Measurements from ENCODE around the gene ALDH1L2. TPM values are rescaled to one million over a fixed set of nuclear protein-coding genes. Genes with fewer than 3 reads are reported as not detected.

ALDH1L2 gene
- polyA plus RNA-seq, 1 donor from 2014 or later, result 0.35 TPM

GRCh38 chr12:105091476-105092206, 7.4 kb upstream of the ALDH1L2 start:
- no peaks in the 10 kb centered on the region for H3F3A ChIP-seq (ENCODE audit: insufficient read depth, low read length, poor library complexity, severe bottlenecking)
- H3K9me2 ChIP-seq (ENCODE audit: insufficient read depth, low read length), result no peaks in the 10 kb centered on the region
- no peaks in the 10 kb centered on the region for H4K20me1 ChIP-seq (ENCODE audit: insufficient read depth)
- peak overlapping the region; percentile 35 for H3K4me3 ChIP-seq (ENCODE audit: low read length)
- no peak overlapping the region for H3K9ac ChIP-seq (ENCODE audit: low read length)
- H3K27me3 ChIP-seq (ENCODE audit: insufficient read depth, low read depth, low read length), result peaks cover 8% of the 10 kb centered on the region
- no peaks in the 10 kb centered on the region for H3K36me3 ChIP-seq (ENCODE audit: insufficient read depth, low read length)
- H2AFZ ChIP-seq (ENCODE audit: low read depth, low read length), result no peak overlapping the region
- H3K27ac ChIP-seq (ENCODE audit: low read length), result no peak overlapping the region
- no peak for TF ChIP-seq CTCF (IDR thresholded peaks at IDR 0.05; ENCODE audit: poor library complexity, severe bottlenecking)
- no peak for TF ChIP-seq EZH2 (IDR thresholded peaks at IDR 0.05; ENCODE audit: borderline replicate concordance, insufficient read depth, low read length, poor library complexity, severe bottlenecking)
- TF ChIP-seq POLR2AphosphoS5 (IDR thresholded peaks at IDR 0.05), result no peak
- TF ChIP-seq RAD21 (conservative IDR thresholded peaks at IDR 0.05), result no peak
- TF ChIP-seq MXI1 (conservative IDR thresholded peaks at IDR 0.05; ENCODE audit: poor library complexity, severe bottlenecking), result no peak
- TF ChIP-seq TAF1 (IDR thresholded peaks at IDR 0.05; ENCODE audit: low read depth), result no peak
- TF ChIP-seq SMC3 (conservative IDR thresholded peaks at IDR 0.05; ENCODE audit: poor library complexity), result no peak
- no peak for TF ChIP-seq EP300 (conservative IDR thresholded peaks at IDR 0.05; ENCODE audit: poor library complexity, severe bottlenecking)
- TF ChIP-seq REST (IDR thresholded peaks at IDR 0.05; ENCODE audit: borderline replicate concordance), result no peak
- H3K4me2 ChIP-seq (ENCODE audit: low read length), result no peak overlapping the region
- H3K9me3 ChIP-seq (ENCODE audit: low read length), result no peaks in the 10 kb centered on the region
- no peaks in the 10 kb centered on the region for H3K79me2 ChIP-seq (replicated peaks; ENCODE audit: insufficient read depth, low read length)

- no peak for TF ChIP-seq CTCF (IDR thresholded peaks at IDR 0.05; ENCODE audit: poor library complexity, severe bottlenecking)
- no peak for TF ChIP-seq POLR2AphosphoS5 (IDR thresholded peaks at IDR 0.05)
- TF ChIP-seq EP300 (conservative IDR thresholded peaks at IDR 0.05; ENCODE audit: poor library complexity, severe bottlenecking), result no peak
- Histone ChIP-seq H3K9ac (ENCODE audit: low read length) (no peak overlapping the region), H3F3A (ENCODE audit: insufficient read depth, low read length, poor library complexity, severe bottlenecking) (no peaks in the 10 kb centered on the region), H3K9me2 (ENCODE audit: insufficient read depth, low read length) (no peaks in the 10 kb centered on the region), H4K20me1 (ENCODE audit: insufficient read depth) (no peaks in the 10 kb centered on the region), H3K27me3 (ENCODE audit: insufficient read depth, low read depth, low read length) (peaks cover 8% of the 10 kb centered on the region), H3K9me3 (ENCODE audit: low read length) (no peaks in the 10 kb centered on the region), H3K79me2 (replicated peaks; ENCODE audit: insufficient read depth, low read length) (no peaks in the 10 kb centered on the region), H3K36me3 (ENCODE audit: insufficient read depth, low read length) (no peaks in the 10 kb centered on the region), H3K4me3 (ENCODE audit: low read length) (no peak overlapping the region), H2AFZ (ENCODE audit: low read depth, low read length) (no peak overlapping the region), H3K4me2 (ENCODE audit: low read length) (no peak overlapping the region), H3K27ac (ENCODE audit: low read length) (no peak overlapping the region)
Measured at GRCh38 chr12:105090361-105090760, 6.1 kb upstream of the ALDH1L2 start.

All from neural cell (in vitro differentiated cells).